Neural progenitor cell (in vitro differentiated cells): ENCODE results near the gene BCAT1.

Experiments used
- EZH2phosphoT487 ChIP-seq: fragments of 200-600 bp; sonication (generic); IDR thresholded peaks from 2 replicates; pipeline ENCODE4 v1.6.1; 2017; ENCODE audit warnings: antibody characterized with exemption
- TF ChIP-seq, protein P1 (sequence below): fragments of 200-600 bp; sonication (generic); IDR thresholded peaks from 2 replicates; pipeline ENCODE4 v1.5.1; 2017; ENCODE audit warnings: antibody characterized with exemption, mild to moderate bottlenecking

DNA sequence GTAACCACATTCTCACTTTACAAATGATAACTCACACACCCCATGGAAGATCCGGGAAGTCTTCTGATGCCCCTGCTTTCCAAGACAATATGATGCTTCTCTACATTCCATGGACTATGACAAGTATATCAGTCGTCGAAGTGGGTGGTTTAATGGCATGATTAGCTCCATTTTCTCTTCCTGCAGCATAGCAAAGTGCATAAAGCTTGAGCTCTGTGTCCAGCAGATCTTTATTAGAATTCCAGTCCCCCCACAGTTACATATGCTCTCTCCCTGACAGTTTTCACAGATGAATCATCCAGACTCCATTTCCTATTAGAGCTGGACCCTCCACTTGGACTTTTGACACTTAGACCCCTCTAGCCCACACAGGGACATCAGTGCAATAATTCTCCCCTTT lies 174.9 kb downstream of the BCAT1 start:
- TF ChIP-seq, protein P1, sequence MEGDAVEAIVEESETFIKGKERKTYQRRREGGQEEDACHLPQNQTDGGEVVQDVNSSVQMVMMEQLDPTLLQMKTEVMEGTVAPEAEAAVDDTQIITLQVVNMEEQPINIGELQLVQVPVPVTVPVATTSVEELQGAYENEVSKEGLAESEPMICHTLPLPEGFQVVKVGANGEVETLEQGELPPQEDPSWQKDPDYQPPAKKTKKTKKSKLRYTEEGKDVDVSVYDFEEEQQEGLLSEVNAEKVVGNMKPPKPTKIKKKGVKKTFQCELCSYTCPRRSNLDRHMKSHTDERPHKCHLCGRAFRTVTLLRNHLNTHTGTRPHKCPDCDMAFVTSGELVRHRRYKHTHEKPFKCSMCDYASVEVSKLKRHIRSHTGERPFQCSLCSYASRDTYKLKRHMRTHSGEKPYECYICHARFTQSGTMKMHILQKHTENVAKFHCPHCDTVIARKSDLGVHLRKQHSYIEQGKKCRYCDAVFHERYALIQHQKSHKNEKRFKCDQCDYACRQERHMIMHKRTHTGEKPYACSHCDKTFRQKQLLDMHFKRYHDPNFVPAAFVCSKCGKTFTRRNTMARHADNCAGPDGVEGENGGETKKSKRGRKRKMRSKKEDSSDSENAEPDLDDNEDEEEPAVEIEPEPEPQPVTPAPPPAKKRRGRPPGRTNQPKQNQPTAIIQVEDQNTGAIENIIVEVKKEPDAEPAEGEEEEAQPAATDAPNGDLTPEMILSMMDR: no peak
- no peak for TF ChIP-seq EZH2phosphoT487
